ENCODE data around the gene ENO3. TPM values are rescaled to one million over a fixed set of nuclear protein-coding genes. Genes with fewer than 3 reads are reported as not detected.

ENO3 gene
- total RNA-seq, 1 donor from 2014 or later: 7.0 TPM

GRCh38 chr17:4937553-4937952 lies 13.4 kb upstream of the ENO3 start:
- DNase-seq: no peak

- no peak for DNase-seq
Observed at GRCh38 chr17:4938069-4938491, 12.8 kb upstream of the ENO3 start.

DNA sequence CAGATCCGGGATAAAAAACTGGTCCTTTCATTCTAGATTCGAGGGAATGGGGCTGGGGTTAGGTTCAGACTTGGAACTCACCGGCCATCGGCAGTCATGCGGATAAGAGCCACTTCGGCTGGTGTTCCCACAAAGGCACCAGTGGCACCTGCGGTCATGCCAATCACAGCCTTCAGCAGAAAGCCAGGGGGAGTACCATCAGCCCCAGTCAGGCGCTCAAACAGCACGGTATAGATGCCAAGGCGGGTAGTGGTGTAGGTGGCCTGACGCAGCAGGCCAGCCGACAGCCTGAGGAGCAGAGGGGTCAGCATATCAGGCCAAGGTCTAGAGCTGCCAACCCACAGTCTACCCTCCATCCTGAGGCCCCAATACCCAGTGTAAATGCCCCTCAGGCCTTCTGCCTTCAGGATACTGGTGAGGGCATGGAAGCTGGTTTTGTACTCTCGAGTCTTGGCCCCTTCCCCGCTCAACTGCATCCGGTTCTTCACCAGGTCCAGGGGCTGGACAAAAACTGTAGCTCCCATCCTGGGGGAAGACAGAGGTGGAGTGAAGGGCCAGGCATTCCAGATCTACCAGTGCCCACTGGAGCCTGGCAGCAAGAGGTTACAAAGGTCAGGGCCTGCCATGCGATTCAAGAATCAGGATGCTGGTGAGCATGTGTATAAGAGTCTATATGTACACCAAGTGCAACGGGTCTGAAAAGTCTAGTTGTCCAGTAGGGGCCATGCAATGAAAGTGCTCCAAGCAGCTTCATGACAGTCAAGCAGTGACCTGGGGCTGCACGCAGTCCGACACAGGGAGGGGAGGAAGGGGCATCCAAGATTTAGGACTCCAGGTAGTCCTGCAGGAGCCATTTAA lies 12.0 kb upstream of the ENO3 start:
- DNase-seq: peak; percentile 38

DNA sequence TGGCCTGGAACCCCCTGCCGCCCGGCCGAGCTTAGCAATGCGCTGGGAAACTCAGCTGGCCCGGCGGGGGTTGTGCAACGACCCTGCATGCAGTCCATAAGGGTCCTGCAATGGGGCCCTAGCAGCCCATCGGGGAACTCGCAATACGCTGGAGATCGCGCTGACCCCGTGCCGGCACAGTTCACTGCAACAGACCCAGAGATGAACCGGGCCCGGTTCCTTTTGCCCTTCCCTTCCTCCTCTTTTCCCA lies 11.4 kb upstream of the ENO3 start:
- no peak for DNase-seq

GRCh38 chr17:4939796-4940554 lies 10.9 kb upstream of the ENO3 start, which contains the start of the genes RNF167 and SLC25A11:
TSS of gene RNF167 (plus strand) at chr17:4940268. CDS start at chr17:4940910, 642 bp downstream.
TSS of gene SLC25A11 (minus strand) at chr17:4940046. CDS start at chr17:4939910, 136 bp downstream.
- peak; percentile 100 for DNase-seq

- no peak for DNase-seq
Observed at GRCh38 chr17:4940555-4941318, 10.2 kb upstream of the ENO3 start.

DNA sequence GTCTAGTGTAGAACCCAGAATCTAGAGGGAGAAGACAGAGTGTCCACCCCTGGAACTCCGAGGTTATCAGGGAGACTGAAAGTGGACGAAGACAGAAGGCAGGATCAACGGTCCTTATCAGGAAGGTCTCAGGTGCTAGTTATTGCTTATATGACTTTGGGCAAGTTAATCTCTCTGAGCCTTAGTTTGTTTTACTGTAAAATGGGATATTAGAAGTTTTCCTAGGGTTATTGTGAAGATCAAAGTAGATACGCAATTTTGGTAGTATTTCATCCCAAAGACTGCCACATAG lies 9.7 kb upstream of the ENO3 start:
- DNase-seq: no peak

GRCh38 chr17:4942760-4943508 lies 8.0 kb upstream of the ENO3 start:
- peak; percentile 41 for DNase-seq

DNA sequence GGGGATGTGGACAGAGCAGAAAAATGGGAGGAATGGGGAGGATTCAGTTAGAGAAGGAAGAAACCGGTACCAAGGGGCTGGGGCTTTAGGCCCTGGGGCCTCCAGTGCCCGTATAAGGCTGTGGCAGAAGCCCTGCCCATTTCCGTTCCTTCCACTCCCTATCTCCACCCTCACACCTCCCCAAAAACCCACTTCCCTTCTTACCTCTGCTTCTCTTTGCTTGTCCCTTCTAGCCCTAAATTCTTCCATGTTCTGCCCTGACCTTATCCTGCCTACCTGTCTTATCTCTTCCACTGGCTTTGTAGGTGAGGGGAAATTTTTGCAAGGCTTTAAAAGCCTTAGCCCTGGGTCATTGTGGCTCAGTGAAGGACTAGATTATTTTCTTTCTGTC lies 6.8 kb upstream of the ENO3 start:
- no peak for DNase-seq

- DNase-seq: no peak
Observed at GRCh38 chr17:4944554-4945175, 6.3 kb upstream of the ENO3 start.

- DNase-seq: peak; percentile 86
Observed at GRCh38 chr17:4945176-4945943, 5.6 kb upstream of the ENO3 start.

- no peak for DNase-seq
Observed at GRCh38 chr17:4945944-4946280, 5.0 kb upstream of the ENO3 start.

- no peak for DNase-seq
Observed at GRCh38 chr17:4946312-4946976, 4.5 kb upstream of the ENO3 start.

- DNase-seq: no peak
Observed at GRCh38 chr17:4947010-4947410, 3.9 kb upstream of the ENO3 start.

- peak; percentile 45 for DNase-seq
Observed at GRCh38 chr17:4947411-4948165, 3.3 kb upstream of the ENO3 start.

- DNase-seq: peak; percentile 88
Observed at GRCh38 chr17:4948166-4948930, 2.6 kb upstream of the ENO3 start, which contains the start of gene PFN1. TSS of gene PFN1 (minus strand) at chr17:4948530. CDS start at chr17:4948394, 136 bp downstream.

DNA sequence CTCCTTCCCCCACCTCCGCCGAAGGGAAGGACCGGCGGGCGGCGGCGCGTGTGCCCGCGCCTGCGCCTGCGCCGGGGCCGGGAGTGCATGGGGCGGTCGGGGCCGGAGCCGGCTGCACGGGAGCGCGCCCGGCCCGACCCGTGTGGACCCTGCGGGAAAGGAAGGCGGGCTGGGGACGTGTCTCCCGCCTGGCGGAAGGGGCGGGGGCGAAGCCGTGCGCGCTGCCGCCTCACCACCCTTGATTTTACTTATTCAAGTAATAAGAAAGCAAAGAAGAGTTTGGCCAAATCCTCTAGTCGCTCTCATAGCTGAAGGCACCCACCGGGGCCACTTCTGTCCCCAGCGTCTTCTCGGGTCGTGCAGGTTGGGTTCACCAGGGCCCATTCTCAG lies 2.0 kb upstream of the ENO3 start:
- peak; percentile 91 for DNase-seq

GRCh38 chr17:4949321-4950074 lies 1.4 kb upstream of the ENO3 start:
- peak; percentile 69 for DNase-seq
